Measurements from ENCODE around the gene DNAJB6. TPM values are rescaled to one million over a fixed set of nuclear protein-coding genes. Genes with fewer than 3 reads are reported as not detected.

DNAJB6 gene
- total RNA-seq, 1 donor from 2014 or later: 103 TPM

DNA sequence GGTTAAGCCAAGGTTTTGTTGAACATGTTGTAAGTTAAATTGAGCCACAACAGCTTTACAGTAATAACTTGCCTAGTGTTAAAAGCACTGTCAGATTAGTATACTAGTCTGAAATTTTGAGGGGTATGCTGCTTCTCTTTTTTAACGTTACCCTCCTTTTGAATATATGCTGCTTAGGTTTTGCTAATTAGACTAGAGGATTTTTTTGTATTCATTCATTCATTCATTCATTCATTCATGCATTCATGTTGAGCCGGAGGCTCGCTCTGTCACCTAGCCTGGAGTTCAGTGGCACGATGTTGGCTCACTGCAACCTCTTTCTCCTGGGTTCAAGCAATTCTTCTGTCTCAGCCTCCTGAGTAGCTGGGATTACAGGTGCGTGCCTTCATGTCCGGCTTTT is 24.7 kb downstream of the DNAJB6 start:
- H3K27me3 ChIP-seq (ENCODE audit: low read depth): no peaks in the 10 kb centered on the region
- TF ChIP-seq, protein P1, sequence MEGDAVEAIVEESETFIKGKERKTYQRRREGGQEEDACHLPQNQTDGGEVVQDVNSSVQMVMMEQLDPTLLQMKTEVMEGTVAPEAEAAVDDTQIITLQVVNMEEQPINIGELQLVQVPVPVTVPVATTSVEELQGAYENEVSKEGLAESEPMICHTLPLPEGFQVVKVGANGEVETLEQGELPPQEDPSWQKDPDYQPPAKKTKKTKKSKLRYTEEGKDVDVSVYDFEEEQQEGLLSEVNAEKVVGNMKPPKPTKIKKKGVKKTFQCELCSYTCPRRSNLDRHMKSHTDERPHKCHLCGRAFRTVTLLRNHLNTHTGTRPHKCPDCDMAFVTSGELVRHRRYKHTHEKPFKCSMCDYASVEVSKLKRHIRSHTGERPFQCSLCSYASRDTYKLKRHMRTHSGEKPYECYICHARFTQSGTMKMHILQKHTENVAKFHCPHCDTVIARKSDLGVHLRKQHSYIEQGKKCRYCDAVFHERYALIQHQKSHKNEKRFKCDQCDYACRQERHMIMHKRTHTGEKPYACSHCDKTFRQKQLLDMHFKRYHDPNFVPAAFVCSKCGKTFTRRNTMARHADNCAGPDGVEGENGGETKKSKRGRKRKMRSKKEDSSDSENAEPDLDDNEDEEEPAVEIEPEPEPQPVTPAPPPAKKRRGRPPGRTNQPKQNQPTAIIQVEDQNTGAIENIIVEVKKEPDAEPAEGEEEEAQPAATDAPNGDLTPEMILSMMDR (IDR thresholded peaks at IDR 0.05): no peak
- no peak for DNase-seq
- peaks cover 82% of the 10 kb centered on the region for H3K36me3 ChIP-seq
- ATAC-seq: no peak
- H3K4me1 ChIP-seq: peaks cover 7% of the 10 kb centered on the region
- no peak overlapping the region for H3K4me3 ChIP-seq
- H3K27ac ChIP-seq: no peak overlapping the region
- intact Hi-C loops (cut with DNase I): no loop called here
- H3K9me3 ChIP-seq: no peaks in the 10 kb centered on the region

DNA sequence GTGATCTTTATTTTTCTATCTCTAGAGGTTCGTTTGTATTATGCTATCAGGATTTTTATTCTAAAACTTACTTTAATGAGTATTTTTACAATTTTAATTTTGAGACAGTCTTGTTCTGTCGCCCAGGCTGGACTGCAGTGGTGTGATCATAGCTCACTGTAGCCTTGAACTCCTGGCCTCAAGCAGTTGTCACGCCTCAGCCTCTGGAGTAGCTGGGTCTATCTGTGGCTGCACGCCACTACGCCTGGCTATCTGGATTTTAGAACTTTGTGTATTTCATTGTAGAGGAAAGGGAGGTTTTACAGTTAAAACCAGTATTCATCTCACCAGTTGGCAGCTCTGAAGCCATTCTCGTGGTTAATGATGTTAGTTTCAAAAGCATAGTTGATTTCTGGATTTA is 25.9 kb downstream of the DNAJB6 start:
- DNase-seq: no peak
- intact Hi-C loops (cut with DNase I): no loop called here
- H3K27me3 ChIP-seq (ENCODE audit: low read depth): no peaks in the 10 kb centered on the region
- no peak for ATAC-seq
- no peaks in the 10 kb centered on the region for H3K9me3 ChIP-seq
- H3K27ac ChIP-seq: no peak overlapping the region
- H3K36me3 ChIP-seq: peaks cover 94% of the 10 kb centered on the region
- H3K4me3 ChIP-seq: no peak overlapping the region
- TF ChIP-seq, protein P1 (IDR thresholded peaks at IDR 0.05): no peak
- peaks cover 7% of the 10 kb centered on the region for H3K4me1 ChIP-seq

DNA sequence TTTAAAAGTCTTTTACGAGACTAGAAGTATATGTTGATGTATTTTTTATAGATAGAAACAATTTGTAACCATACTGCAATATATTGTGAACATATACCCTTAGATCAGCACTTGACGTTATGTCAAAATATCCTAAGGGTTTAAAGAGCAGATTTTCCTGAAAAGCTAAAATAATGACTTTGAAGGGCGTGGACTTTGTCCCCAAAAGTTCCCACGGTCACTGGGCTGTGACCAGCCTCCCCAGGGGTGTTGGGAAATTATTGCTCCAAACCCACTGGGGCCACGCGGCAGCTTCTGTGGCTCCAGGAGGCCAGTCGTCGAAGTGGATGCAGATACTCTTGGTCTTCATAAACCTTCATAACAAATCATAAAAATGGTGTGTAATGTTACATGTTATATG is 29.9 kb downstream of the DNAJB6 start:
- Histone ChIP-seq H3K4me1 (no peaks in the 10 kb centered on the region), H3K27me3 (ENCODE audit: low read depth) (no peaks in the 10 kb centered on the region), H3K9me3 (no peaks in the 10 kb centered on the region), H3K36me3 (peaks cover 97% of the 10 kb centered on the region), H3K4me3 (no peak overlapping the region), H3K27ac (no peak overlapping the region)
- ATAC-seq (no peak), DNase-seq (no peak)
- TF ChIP-seq, protein P1 (IDR thresholded peaks at IDR 0.05): no peak
- intact Hi-C loops (cut with DNase I): no loop called here

DNA sequence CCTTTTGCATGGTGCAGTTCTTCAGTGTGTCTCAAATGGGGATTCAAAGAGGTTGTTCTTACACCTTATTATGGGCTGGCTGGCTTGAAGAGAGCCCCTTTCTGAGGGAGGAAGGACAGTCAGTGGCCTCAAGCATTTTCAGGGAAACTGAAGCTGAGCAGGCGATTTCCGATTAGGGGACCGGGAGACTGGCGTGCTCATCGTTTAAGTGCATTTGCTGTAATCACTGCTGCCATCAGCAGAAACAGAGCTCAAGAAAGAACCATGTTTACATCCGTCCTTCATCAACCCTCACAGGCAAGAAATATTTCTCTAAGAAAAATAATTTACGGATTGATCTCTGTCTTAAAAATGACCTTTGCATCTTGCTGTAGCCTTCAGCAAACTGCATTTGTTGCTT is 32.2 kb downstream of the DNAJB6 start:
- Histone ChIP-seq H3K36me3 (peaks cover 97% of the 10 kb centered on the region), H3K27ac (no peak overlapping the region), H3K4me3 (no peak overlapping the region), H3K9me3 (no peaks in the 10 kb centered on the region), H3K27me3 (ENCODE audit: low read depth) (no peaks in the 10 kb centered on the region), H3K4me1 (no peaks in the 10 kb centered on the region)
- DNase-seq (no peak), ATAC-seq (no peak)
- intact Hi-C loops (cut with DNase I): no loop called here
- TF ChIP-seq, protein P1 (IDR thresholded peaks at IDR 0.05): no peak

DNA sequence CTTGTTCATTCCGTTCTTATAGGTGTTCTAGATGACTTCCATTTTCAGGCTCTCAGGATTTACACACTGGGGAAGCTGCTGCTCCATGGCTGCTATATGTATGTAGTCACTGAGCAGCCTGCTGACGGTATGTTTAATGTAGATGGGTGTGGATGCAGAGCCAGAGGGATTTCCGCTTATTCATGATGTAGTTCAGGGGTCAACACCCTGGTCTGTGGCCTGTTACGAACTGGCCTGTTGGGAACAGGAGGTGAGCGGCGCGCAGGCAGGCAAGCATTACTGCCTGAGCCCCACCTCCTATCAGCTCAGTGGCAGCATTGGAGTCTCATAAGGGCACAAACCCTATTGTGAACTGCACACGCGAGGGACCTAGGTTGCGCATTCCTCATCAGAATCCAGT is 33.9 kb downstream of the DNAJB6 start:
- TF ChIP-seq, protein P1 (IDR thresholded peaks at IDR 0.05): no peak
- Histone ChIP-seq H3K9me3 (no peaks in the 10 kb centered on the region), H3K27me3 (ENCODE audit: low read depth) (no peaks in the 10 kb centered on the region), H3K4me3 (no peak overlapping the region), H3K36me3 (peaks cover 85% of the 10 kb centered on the region), H3K4me1 (no peaks in the 10 kb centered on the region), H3K27ac (no peak overlapping the region)
- intact Hi-C loops (cut with DNase I): no loop called here
- no peak for DNase-seq
- no peak for ATAC-seq

DNA sequence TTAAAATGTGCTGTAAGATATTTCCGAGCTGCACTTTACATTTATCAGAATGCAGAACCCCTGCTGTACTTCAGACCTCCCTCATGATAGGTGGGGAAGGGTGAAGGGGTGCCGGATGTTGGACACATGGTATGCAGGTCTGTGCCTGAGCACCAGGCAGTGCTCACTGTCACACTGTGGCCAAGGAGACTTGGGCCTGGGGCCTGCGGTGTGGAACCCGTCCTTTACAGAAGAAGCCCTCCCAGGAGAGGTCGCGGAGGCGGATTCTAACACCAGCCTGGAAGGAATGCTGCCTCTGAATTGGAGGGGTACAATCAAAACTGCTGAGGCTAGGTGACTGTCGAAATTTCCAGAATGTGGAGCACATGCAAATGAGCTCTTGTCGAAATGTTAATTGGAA is 34.5 kb downstream of the DNAJB6 start:
- H3K27me3 ChIP-seq (ENCODE audit: low read depth): no peaks in the 10 kb centered on the region
- H3K4me1 ChIP-seq: no peaks in the 10 kb centered on the region
- DNase-seq (no peak), ATAC-seq (no peak)
- H3K36me3 ChIP-seq: peaks cover 80% of the 10 kb centered on the region
- no peak overlapping the region for H3K27ac ChIP-seq
- intact Hi-C loops (cut with DNase I): no loop called here
- TF ChIP-seq, protein P1 (IDR thresholded peaks at IDR 0.05): no peak
- H3K4me3 ChIP-seq: no peak overlapping the region
- no peaks in the 10 kb centered on the region for H3K9me3 ChIP-seq

All from lower lobe of right lung (tissue), 2 donors.